CD4-positive, alpha-beta T cell treated with Interleukin-17A for 1 hour (primary cell): ENCODE results near the gene MAX.

Experiments used
- DNase-seq: peaks from one replicate; pipeline ENCODE4 v3.0.0-alpha.2; 2020

MAX gene

GRCh38 chr14:65072256-65072655 lies 30.1 kb downstream of the MAX start:
- no peak for DNase-seq

DNA sequence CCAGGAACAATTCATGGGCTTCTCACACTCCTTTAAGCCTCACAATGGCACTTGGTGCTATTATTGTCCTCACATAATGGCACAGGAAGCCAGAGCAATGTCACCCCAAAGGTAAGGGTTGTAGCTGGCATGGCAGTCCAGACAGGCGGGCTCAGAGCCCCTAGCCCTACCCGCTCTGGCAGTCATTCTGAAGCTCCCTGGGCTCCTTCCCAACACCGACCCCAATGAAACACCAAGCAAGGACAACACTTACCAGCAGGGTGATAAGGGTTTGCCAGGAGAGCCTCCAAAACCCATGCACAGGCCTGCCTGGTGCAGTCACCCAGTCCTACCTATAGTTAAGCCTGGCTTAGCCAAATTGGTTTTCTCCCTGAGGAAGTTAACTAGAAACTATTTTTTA lies 30.8 kb downstream of the MAX start:
- DNase-seq, result no peak

- no peak for DNase-seq
These were observed 31.8 kb downstream of the MAX start for GRCh38 chr14:65070471-65070976.

DNA sequence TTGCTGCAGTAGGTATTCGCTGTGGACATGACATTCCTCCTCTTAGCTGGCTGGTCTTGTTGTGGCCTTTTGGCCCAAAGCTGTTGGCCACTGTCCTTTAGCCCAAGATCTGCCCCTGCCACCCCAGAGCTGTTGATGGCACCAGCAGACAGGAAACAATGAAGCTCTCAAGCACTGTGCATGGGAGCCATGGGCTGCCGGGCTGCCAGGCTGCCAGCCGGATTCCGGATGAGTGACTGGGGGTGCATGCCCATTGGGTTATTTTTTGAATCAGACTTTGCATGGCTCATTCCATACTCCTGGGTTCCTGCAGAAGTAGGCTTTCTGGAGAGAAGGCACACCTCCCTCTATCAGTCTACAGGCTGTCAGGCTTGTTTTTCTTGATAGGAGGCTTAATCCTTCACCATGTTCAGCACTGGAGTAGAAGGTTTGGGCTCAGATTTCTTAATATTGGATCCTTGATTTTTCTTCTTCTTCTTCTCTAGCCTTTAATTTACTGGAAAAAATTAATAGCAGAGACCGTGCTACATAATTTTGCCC lies 32.4 kb downstream of the MAX start:
- DNase-seq, result no peak

DNA sequence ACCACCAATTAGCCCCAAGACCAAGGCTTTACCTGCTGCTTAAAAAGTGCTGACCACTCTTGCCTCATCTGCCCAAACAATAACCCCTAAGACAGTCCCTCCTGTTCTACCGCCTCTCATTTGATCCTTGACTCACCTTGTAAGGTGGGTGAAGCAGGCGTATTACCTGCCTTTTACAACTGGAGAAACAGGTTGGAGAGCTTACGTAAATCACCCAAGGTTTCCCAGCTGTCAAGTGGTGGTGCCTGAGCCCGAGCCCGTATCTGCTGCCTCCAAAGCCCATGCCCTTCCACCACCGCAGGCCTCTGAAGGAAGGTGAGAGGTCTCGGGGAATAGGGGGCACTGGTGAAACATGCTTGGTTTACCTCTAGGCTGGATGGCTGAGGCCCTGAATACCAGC lies 36.6 kb downstream of the MAX start:
- DNase-seq, result no peak

- DNase-seq, result no peak
These were observed 39.9 kb downstream of the MAX start for GRCh38 chr14:65062096-65063075.

- no peak for DNase-seq
These were observed 44.6 kb downstream of the MAX start for GRCh38 chr14:65057695-65058094.

- DNase-seq, result peak; percentile 7
These were observed 47.7 kb downstream of the MAX start for GRCh38 chr14:65054471-65055085.

DNA sequence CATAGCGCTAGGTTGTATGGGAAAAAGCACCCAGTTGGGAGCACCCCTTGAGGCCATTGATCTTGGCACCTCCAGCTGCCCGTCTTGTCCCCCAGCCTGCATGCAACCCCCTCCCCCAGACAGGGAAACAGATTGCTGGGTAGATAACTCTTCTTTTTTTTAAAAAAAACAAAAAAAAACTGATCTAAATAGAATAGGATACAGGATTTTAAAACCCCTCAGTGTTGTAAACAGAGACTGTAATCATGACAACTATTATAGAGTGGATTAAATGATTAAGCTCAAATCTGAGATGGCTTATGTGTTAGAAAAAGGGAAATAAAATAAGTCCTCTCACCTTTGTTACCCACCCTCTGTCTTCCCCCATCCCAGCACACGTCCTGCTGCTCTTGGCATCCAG lies 48.9 kb downstream of the MAX start:
- DNase-seq, result no peak

GRCh38 chr14:65052832-65053231 lies 49.5 kb downstream of the MAX start:
- no peak for DNase-seq

GRCh38 chr14:65045709-65046108 lies 56.6 kb downstream of the MAX start:
- DNase-seq, result no peak

- DNase-seq, result no peak
These were observed 57.3 kb downstream of the MAX start for GRCh38 chr14:65045006-65045405.

DNA sequence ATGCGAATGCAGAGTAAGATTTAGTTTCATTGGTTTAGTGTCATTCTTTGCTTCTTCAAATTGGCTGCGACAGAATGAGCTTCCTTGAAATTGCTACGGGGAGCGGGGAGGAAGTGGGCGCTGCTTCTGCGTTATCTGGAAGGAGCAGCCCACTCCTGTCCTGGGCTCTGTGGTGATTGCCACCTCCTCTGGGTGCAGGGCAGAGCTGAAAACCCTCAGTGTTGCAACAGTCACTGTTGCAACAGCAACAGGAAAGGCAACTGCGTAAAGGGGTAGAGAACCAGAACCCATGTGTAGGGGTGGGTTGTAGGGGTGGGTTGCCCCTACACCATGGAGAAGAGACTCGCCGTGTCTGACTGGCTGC lies 57.7 kb downstream of the MAX start:
- peak; percentile 4 for DNase-seq

- no peak for DNase-seq
These were observed 58.3 kb downstream of the MAX start for GRCh38 chr14:65043893-65044595.

GRCh38 chr14:65042731-65043372 lies 59.5 kb downstream of the MAX start:
- DNase-seq, result no peak

GRCh38 chr14:65042296-65042695 lies 60.0 kb downstream of the MAX start:
- DNase-seq, result no peak

GRCh38 chr14:65041434-65041915 lies 60.8 kb downstream of the MAX start:
- no peak for DNase-seq

DNA sequence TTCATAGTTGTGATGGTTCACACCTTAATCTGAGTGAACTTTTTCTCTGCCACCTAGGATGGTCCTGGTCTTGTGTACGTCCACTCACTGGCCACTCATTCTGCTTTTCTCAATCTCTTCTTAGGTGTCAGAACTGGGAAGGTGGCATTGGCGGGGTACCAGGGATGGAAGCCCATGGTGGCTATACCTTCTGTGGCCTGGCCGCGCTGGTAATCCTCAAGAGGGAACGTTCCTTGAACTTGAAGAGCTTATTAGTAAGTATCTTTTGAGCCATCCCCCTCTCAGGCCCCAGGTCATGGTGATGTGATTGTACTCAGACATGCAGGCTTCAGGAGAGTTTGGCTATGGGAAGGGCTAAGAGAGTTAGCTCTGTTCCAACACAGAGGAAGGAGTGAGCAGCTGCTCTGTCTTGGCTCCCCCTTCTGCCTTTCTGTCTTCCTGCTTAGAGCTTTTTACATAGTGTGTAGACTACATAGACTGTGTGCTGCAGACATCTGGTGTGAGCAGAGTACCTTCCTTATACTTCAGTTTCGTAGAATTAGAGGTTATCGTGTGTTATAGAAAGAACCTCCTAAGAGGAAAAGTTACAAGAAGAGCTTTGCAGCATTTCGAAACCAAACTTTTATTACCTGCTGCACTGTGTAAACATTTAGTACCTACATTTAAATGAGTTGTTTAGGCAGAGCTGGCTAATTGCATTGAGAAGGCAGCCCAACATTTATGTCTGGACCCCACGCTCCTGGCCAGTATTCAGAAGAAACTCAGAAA lies 61.5 kb downstream of the MAX start:
- DNase-seq, result no peak

- no peak for DNase-seq
These were observed 63.4 kb downstream of the MAX start for GRCh38 chr14:65038966-65039365.

- no peak for DNase-seq
These were observed 67.3 kb downstream of the MAX start for GRCh38 chr14:65035049-65035448.

GRCh38 chr14:65034021-65034420 lies 68.3 kb downstream of the MAX start:
- no peak for DNase-seq

- DNase-seq, result no peak
These were observed 69.1 kb downstream of the MAX start for GRCh38 chr14:65033181-65033580.
